CD4-positive, alpha-beta T cell treated with Interleukin-12 subunit alpha and Interleukin-12 subunit beta, for 1 hour (primary cell): ENCODE data around the gene HOXA7.

Experiments used
- DNase-seq: peaks from one replicate; pipeline ENCODE4 v3.0.0-alpha.2; 2020

The HOXA7 gene

DNA sequence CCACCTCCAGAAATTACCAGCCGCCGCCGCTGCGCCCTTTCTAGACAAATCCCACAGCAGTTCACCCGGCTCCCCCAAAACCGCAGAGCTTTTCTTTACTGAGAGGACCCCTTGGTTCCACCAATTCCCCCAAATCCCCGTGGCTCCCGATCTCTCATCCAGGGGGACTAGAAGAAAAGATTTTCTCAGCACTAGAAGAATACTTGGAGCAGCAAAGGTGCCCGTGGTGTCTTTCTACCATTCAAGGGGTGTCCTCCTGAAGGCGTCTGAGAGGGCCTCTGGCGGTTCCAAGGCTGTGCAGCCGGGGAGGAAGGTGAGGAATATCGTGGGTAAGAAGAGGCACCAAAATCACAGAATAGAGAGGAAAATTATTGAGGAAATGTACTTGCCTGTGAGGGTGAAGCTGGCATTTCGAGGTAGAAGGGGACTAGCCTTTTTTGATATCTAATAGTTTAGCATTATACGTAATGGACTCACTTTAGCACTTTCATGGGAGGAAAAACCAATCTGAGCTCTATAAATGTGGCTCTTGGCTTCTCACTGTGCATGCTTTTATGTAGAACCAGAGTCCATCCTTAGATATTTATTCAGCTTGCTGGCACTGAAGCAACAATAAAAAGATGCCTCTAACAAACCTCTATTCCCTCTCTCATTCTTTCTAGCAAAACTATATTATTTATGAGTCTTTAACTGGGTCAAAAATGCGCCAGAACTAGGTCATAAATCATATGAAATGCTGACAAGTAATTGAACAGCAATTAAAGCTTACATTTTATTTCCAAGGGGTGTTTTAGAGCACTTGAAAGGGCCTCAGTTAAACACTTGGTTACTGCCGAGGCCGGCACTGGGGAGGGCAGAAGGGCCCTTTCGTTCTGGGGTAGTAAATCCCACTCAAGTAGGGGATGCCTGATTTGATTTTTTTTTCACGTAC is 40.2 kb downstream of the HOXA7 start:
- DNase-seq: no peak

DNA sequence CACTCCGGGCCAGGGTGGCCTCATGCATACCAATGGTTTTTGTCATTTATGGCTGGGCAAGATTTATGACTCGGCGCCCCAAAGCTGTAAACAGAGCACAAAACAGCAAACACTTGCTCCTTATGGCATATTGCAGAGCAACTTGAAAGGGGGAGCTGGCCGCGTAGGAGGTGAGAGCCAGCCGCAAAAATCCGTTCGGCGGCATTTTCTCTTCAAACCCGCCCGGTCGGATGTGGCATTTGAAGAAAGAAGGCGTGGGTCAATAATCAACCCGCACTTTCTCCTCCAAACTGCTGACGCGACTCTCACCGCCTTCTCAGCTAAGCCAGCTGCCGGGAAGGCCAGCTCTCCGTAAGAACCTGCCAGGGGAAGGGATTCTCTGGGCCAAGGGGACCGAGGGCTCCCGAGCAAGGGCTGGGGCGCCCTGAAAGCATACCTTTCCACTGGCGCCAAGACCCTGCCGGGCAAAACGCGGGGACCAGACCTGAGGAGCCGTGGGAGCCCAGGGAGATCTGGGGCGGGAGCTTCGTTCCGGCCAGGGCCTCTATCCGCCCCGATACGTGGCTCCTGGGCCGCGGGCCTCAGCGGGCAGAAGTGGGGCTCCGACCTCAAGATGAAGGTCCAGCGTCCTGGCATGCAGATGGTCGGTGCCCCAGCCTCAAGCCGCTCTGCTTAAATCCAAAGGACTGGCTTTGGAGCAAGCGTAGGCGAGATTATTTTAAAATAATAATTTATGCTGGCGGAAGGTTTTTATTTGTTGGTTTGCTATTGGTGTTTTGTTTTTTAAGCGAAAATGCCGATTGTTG is 41.1 kb downstream of the HOXA7 start:
- DNase-seq: no peak

- no peak for DNase-seq
Observed at GRCh38 chr7:27114881-27115220, 41.6 kb downstream of the HOXA7 start.

DNA sequence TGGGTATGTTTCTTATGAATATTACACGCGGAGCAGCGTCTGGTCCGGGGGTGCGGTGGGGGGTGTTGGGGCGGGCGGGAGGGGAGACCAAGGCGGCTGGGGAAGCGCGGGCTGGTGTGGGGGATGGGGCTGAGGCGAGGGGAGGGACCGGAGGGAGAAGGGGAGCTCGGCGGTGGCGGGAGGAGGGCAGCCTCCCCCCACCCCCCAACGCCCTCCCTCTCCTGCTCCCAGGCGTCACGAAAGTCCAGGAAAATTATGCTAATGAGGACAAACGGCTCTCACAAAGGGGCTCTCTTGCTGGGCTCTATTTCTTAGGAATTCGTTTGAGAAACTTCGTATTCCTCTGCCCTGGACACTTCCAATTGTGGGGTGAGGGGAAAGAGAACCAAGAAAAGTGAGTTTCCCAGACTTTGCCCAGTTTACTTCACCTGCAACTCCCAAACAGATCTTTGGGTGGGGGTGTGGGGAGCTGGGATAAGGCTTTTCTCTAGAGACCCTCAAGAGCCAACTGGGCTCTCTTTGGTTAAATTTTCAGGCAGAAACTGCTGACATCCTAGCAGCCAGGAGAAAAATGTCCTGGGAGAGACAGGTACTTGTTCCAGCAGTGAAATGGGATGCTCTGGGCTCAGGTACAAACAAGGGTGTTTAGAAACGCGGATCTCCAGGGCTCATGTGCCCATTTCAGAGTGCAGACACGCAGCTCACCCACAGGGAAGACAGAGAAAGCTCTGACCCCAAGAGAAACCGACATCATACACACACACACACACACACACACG is 42.3 kb downstream of the HOXA7 start:
- no peak for DNase-seq

DNA sequence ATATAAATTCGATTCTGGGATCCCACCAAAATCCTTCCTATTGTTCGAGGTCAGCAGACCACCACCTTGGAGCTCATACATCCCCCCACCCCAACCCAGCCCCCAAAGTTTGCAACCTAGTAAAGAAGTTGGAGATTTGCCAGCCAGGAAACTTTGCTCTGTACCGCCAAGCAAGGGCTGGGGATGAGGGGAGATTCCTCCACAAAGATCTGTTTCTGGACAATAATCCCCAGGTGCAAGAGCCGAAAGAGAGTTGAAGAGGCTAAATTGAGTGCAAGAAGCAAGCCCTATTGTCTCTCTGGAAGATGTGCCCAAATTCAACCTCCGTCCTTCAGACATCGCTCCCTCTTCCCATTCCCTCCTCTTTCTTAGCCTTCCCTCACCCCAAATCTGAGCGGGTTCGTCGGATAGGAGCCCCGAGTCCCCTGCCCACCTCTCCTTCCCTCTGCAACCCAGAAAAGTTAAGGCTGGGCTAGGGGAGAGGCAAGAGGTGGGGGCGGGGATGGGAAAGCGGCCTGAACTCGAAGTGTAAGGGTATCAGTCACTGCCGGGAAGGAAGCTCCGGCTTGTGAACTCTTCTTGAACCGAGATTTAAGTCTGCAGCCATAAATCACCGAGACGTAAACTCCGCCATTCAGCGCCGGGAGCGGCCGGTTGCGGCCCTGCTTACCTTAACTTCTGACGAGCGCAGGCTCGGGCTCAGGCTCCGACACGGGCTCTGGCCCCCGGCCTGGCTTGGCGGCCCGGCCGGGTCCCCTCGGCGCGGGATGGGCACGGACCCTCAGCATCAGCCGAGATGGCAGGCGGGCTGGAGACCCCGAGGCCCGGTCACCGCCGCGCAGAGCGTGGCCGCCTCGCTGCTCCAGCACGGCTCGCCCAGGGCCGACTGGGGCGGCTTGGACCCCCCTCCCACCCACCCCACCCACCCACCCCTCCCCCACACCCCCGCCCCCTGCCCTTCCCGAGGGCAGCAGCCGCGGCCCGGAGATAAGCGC is 43.2 kb downstream of the HOXA7 start:
- DNase-seq: no peak

- DNase-seq: no peak
Observed at GRCh38 chr7:27112361-27112760, 44.1 kb downstream of the HOXA7 start.

DNA sequence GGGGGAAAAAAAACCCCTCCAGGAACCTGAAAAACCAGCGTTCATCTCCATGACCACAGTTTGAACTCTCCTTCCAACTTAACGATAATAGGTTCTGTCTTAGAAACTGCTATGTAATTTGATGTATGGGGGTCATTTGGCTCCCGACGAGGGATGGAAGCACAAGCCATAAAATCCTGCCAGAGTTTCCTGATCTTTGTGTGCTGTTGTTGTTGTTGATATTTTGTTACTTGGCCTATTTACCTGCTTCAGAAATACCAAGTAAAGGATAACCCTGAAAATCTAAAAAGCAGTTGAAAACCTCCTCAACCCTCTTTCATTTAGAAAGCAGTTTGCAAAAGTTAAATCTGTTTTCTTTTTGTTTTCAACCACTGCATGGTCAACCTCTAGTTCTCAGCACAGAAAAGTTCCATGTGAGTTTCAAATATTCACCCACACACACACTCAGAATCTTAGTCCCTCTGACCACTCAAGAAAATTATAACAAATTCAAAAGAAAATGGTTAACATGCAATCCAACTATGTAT is 44.7 kb downstream of the HOXA7 start:
- no peak for DNase-seq

DNA sequence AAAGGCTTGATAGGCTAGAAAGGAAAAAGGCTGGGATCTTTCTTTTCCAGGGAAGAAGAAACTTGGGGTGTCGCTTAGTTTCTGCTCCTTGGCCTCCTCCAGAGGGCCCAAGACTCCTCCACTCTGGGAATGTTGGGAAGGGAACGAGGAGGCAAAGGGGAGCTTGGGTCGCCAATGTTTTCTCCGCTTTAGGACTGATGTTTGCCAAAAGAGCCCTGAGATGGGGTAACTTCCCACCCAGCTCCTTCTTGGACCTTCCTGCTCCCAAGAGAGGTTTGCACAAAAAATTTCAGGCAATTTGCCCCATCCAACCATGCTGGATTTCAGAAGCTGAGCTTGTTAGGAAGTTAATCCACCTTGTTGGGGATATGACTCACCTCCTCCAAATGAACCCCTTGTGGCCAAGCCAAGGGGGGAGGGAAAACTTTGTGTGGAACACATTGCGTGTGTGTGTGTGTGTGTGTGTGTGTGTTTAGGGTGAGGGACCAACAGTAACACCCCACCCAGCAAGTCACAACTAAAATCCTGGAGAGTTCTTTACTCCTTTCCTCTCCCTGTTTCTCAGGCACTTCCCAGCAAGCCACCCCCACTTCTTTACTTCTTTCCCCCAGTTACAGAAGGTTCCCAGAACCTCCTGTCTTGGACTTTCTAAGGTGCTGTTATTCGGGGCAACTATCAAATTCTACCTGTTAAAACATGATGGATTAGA is 45.3 kb downstream of the HOXA7 start:
- no peak for DNase-seq

DNA sequence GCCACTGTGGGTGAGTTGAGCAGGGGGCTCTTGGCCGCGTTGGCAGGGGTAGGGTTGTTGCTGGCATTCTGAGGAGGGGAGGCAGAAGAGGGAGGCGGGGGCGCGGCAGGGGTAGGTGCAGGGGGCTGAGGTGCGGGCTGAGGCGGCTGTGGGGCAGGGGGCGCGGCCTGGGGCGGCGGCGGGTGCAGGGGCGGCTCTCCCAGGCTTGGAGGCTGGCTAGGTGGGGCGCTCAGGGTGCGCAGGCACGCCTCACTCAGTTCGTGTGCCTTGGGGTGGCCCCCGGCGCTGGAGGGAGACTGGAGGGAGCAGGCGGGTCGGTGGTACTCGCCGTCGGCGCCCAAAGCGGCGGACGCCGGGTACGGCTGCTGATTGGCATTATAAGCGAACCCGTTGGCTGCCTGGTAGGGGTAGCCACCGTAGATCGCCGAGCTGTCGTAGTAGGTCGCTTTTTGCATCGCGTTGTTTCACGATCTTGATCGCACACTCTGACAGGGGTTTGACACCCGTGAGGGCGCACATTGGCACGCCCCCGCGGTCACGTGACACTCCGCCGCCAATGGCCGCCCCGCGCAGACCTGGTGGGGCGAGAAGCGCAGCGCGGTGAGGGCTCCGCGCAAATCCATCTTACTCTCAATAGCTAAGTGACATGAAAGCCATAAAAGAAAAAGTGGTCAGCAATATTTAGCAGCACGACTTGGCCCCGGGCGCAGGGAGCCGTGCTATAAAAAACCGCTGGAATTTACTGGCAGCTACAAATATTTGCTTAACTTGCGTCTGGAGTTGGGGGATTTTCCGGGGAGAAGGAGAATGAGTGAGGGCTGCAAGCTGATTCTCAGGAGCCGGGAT is 46.1 kb downstream of the HOXA7 start:
- DNase-seq: no peak

- DNase-seq: no peak
Observed at GRCh38 chr7:27109466-27110185, 46.8 kb downstream of the HOXA7 start.

GRCh38 chr7:27108390-27109127 is 47.9 kb downstream of the HOXA7 start:
- no peak for DNase-seq

- DNase-seq: no peak
Observed at GRCh38 chr7:27107391-27108381, 48.8 kb downstream of the HOXA7 start.

- no peak for DNase-seq
Observed at GRCh38 chr7:27106901-27107240, 49.6 kb downstream of the HOXA7 start.

- DNase-seq: no peak
Observed at GRCh38 chr7:27106181-27106900, 50.1 kb downstream of the HOXA7 start.

GRCh38 chr7:27105301-27106031 is 51.0 kb downstream of the HOXA7 start:
- DNase-seq: no peak
